ENCODE results near the gene CEP70. TPM values are rescaled to one million over a fixed set of nuclear protein-coding genes. Genes with fewer than 3 reads are reported as not detected.
"Not testable (repeated sequence)": the region's sequence is repeated elsewhere in the genome, so short reads cannot be mapped to it uniquely, and the experiment has no call there.

The CEP70 gene, protein sequence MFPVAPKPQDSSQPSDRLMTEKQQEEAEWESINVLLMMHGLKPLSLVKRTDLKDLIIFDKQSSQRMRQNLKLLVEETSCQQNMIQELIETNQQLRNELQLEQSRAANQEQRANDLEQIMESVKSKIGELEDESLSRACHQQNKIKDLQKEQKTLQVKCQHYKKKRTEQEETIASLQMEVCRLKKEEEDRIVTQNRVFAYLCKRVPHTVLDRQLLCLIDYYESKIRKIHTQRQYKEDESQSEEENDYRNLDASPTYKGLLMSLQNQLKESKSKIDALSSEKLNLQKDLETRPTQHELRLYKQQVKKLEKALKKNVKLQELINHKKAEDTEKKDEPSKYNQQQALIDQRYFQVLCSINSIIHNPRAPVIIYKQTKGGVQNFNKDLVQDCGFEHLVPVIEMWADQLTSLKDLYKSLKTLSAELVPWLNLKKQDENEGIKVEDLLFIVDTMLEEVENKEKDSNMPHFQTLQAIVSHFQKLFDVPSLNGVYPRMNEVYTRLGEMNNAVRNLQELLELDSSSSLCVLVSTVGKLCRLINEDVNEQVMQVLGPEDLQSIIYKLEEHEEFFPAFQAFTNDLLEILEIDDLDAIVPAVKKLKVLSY
- total RNA-seq: 7.6 and 13.9 TPM in 2 replicates

DNA sequence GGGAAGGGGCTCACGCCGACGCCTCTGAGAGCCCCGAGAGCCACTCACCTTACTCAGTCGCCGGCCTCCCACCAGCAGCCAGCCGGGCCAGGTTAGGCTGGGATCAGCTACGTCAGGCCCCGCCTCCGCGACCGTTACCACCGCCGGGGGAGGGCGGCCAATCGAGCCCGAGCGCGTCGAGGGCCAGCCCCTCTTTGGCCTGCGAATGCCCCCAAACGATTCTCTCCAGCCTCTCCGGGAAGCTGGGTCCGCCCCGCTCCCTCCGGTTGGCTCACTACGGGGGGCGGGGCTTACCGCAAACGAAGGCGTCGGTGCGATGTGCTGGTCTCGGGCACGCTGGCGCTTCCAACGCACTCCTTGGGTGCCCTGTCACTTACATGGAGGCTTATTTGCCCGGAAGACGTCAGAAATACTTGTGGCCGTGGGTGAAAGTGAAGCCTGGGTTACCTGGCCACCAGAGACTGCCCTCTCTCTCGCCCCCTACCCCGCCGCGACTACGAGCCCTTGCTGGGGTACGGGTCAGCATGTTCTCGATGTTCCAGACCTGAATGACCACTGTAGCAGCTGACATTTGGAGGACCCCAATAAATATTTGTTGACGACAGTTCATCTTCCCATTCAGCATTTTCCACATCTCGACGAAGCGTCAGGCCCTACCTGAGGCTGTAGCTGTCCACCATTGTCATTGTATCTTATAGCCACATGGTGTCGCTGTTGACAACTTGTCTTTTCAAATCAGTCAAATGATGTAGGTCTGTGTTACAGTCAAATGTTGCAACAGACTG is at the start of gene CEP70:
CEP70 (minus strand) TSS at position 111 of the 785 bp plus-strand sequence. CDS start 21,333 bp downstream, outside the sequence.
- peak; percentile 94 to 97 for DNase-seq (ENCODE audit: low read depth in 2 of 2)

DNA sequence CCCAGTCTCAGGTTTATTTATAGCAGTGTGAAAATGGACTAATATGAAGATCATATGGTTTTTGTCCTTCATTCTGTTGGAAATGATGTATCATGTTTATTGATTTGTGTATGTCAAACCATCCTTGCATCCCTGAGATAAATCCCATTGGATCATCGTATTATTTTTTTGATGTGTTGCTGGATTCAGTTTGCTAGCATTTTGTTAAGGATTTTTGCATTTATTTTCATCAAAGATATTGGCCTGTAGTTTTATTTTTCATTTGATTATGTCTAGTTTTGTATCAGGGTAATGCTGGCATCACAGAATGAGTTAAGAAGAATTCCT is 48.8 kb upstream of the CEP70 start:
- DNase-seq (ENCODE audit: low read depth in 2 of 2): no peak

DNA sequence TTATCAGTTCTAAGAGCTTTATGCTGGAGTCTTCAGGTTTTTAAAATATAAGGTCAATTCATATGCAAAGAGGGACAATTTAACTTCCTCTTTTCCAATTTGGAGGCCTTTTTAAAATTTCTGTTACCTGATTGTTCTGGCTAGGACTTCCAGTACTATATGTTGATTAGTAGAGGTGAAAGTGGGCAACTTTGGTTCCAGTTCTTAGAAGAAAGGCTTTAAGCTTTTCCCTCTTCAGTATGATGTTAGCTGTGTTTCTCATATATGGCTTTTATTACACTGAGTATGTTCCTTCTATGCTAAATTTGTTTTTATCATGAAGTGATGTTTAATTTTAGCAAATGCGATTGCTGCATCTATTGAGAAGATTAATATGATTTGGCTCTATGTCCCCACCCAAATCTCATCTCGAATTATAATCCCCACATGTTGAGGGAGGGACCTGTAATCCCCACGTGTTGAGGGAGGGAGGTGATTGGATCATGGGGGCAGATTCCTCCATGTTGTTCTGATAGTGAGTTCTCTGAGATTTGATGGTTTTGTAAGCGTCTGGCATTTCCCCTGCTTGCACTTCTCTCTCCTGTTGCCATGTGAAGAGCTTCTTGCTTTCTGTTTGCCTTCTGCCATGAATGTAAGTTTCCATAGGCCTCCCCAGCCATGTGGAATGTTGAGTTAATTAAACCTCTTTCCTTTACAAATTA is 48.3 kb upstream of the CEP70 start:
- DNase-seq (ENCODE audit: low read depth in 2 of 2): no peak

DNA sequence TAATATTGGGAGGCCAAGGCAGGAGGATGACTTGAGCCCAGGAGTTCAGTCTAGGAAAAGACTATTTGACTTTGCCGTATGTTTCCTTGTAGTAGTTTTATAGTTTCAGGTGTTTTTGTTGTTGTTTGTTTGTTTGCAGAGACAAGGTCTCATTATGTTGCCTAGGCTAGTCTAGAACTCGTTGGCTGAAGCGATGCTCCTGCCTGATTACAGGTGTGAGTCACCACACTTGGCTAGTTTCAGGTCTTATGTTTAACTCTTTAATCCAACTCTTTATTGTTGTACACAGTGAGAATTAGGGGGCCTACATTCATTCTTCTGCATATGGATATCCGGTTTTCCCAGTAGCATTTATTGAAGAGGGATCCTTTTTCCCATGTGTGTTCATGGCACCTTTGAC is 46.5 kb upstream of the CEP70 start:
- DNase-seq (ENCODE audit: low read depth in 2 of 2): no peak

DNA sequence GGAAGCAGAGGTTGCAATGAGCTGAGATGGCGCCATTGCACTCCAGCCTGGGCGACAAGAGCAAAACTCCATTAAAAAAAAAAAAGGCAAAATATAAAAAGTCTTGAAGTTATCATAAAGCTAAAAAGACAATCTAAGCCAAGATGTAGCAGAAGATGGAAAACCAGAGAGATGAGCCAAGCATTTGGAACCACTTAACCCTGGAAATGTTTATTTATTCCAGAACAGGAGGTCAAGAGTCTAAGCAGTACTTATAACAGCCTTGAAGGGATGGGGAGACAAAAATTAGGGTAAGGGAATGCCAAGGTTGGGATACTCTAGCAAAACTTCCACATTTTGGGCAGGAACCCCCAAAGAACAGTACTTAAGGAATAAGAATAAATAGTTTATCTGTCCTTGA is 44.6 kb upstream of the CEP70 start:
- no peak for DNase-seq (ENCODE audit: low read depth in 2 of 2)

DNA sequence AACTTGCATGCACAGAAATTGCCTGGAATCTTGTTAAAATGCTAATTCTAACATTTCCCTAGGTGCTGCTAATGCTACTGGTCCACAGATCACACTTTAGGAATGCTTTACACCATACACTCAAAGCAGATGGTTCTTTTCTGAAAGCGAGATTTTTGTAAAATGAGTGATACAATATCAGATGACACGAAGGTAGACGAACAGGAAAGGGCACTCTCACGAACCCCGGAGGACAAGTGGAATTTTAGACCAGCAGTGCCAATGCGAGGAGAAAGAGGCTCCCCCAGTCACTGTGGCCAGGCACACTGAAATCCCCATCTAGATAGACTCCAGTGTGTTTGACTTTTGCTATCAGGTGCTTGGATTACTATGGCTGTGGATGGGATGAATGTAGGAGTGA is 35.5 kb upstream of the CEP70 start:
- DNase-seq (ENCODE audit: low read depth in 2 of 2): no peak

DNA sequence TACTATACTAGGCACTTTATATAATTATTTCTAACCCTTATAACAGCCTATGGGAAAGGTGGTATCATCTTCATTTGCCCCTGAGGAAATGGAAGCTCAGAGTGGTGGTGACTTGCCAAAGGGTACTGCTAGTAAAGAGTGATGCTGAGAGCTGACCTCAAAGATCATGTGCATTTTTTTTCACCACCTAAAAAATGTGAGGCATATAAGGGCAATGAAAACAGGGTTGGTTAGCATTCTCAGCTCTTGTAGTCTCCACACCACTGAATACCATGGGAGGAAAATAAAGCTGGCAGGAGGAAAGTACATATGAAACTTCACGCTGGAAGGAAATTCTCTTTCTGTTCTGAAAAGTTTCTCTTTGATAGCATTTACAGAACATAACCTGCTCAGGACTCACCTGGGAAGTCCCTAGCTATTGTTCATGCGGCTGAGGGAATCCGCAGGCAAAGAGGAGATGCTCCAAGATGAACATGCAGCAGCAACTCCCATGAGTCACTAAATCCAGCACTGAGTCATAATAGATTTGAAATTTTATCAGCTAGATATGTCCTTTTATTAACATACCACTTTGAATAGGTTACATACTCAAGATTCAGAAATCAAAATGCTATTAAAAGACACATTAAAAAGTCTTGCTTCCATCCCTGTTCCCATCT is 31.8 kb upstream of the CEP70 start:
- DNase-seq (ENCODE audit: low read depth in 2 of 2): peak in 1 of 2 donors; percentile 48

DNA sequence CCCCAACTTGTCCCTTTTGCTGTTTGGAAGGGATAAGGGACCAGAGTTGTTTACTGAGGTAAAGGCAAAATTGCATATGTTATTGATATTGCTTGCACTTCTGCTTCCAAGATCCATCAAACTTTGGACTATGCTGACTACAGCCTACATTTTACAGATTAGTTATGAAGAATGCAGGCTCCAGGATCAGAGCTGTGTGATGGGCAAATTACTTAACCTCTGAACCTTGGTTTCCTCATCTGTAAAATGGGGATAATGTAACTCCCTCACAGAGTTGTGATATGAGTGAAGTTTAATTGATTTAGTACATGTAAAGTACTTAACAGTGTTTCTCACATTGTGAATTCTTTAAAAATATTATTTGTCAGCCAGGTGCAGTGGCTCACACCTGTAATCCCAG is 30.5 kb upstream of the CEP70 start:
- no peak for DNase-seq (ENCODE audit: low read depth in 2 of 2)

DNA sequence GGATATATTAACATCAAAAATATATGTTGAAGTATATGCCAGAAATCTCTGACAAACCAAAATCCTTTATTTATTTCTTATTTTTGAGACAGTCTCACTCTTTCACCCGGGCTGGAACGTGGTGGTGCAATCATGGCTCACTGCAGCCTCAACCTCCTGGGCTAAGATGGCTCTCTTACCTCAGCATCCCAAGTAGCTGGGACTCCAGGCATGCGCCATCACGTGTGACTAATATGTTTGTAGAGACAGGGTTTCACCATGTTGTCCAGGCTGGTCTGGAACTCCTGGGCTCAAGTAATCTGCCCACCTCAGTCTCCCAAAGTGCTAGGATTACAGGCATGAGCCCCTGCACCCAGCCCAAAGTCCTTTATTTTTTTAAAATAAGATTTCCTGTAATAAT is 26.4 kb upstream of the CEP70 start:
- no peak for DNase-seq (ENCODE audit: low read depth in 2 of 2)

DNA sequence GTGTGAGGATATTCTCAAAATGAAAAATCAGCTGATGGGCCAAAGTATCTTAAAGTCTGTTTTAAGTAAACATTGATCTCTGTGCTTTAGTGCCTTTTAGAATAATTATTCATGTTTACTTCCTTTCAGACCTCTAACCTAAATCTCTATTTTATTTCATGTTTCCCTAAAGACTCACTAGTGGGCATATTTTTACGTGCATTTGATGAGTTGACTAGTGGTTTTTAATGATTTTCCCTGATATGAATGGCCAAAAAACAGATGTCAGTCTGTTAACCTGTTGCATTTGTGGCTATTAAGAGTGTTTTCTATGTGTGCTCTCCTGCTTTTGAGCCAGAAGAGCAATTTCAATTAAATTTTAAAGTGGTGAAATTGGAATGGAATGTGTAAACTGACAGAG is 21.4 kb upstream of the CEP70 start:
- no peak for DNase-seq (ENCODE audit: low read depth in 2 of 2)

DNA sequence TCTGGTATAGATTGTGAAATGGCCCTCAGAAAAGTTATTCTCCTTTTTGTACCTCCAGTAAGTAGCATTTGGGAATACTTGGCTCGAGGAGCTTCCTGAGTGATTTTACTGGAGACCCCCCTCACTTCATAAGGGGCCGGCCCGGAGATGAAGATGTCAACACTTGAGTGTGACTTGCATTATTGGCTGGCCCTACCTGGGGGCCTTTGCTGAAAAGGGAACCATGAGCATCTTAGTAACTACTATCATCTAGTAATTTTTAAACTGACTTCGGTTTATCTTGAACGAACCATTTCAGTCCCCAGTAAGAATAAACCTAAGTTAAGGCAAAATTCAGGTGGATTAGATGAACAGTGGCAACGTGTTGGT is 15.8 kb upstream of the CEP70 start:
- DNase-seq (ENCODE audit: low read depth in 2 of 2): no peak

DNA sequence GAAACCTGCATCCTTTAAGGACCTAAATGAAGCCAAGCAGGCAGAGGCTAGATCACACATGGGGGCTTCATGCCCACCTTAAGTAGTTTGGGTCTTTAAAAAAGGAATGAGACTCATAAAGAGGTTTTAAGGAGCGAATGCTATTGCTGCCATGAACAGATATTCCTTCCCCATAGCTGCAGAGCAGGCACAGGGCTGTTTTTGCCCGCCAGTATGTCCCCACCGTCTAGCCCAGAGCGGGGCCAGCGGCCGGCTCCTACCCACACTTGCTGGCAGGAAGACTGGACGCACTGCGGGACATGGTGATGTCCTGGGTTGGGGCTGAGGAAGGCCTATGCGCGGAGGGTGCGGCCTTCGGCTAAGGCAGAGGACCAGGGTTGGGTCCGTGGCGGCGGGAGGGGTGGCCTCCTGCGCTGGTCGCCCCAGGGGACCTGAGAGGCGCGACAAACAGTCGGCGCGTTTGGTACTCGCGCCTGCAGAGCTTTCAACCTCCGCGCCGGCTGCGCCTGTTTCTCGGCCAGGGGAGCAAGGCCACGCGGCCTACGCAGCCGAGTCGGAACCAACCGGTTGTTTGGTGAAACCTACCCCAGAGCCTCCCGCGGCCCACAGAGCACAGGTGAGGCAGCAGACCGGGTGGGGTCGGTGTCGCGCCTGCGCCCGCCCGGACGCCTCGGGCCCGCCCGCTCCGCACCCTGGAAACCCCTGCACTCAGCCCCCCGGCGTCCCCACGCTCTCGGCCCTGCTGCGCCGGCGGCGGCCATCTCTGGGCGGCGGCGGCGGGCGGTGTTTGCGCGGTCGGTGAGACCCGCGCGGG is 14.5 kb upstream of the CEP70 start, which contains the start of gene FAIM:
FAIM (plus strand) TSS at position 450 of the 814 bp plus-strand sequence. CDS start 10,956 bp downstream, outside the sequence.
- DNase-seq (ENCODE audit: low read depth in 2 of 2): peak; percentile 67 to 78

DNA sequence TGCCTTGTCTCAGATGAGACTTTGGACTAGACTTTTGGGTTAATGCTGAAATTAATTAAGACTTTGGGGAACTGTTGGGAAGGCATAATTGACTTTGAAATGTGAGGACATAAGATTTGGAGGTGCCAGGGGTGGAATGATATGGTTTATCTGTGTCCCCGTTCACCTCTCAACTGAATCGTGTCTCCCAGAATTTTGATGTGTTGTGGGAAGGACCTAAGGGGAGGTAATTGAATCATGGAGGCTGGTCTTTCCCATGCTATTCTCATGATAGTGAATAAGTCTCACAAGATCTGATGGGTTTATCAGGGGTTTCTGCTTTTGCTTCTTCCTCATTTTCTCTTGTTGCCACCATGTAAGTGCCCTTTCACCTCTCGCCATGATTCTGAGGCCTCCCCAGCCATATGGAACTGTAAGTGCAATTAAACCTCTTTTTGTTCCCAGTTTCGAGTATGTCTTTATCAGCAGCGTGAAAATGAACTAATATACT is 10.1 kb upstream of the CEP70 start:
- not testable (repeated sequence) for DNase-seq (ENCODE audit: low read depth in 2 of 2)

DNA sequence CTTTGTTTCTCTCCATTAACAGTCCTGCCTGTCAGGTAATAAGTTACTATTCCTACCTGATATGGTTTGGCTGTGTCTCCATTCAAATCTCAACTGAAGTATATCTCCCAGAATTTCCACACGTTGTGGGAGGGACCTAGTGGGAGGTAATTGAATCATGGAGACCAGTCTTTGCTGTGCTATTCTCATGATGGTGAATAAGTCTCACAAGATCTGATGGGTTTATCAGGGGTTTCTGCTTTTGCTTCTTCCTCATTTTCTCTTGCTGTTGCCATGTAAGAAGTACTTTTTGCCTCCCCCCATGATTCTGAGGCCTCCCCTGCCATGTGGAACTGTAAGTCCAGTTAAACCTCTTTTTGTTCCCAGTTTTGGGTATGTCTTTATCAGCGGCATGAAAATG is 7.6 kb upstream of the CEP70 start:
- DNase-seq (ENCODE audit: low read depth in 2 of 2): not testable (repeated sequence)

DNA sequence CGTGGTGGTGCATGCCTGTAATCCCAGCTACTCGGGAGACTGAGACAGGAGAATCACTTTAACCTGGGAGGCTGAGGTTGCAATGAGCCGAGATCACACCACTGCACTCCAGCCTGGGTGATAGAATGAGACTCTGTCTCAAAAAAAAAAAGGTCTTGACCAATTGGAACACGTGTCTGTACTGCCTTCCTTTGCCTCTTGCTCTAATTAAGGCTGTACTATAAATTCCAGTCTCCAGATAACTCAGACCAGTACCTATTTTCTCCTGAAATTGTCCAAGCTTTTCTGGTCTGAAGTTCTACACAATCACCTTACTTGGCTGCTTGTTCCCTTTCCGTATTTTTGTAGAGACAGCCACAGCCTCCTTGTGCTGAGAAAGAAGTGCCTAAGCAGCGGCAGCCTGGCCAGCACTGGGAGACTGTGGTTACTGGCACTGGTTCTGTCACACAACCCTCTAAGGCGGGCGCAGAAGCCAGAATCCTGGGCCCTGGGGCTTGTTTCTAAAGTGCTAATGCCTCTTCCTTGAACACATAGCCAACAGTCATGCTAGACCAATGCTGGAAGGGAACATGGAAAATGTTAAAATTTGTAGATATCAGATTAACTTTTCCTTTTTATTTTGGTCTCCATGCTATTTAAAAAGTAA is 6.2 kb upstream of the CEP70 start:
- DNase-seq (ENCODE audit: low read depth in 2 of 2): no peak

DNA sequence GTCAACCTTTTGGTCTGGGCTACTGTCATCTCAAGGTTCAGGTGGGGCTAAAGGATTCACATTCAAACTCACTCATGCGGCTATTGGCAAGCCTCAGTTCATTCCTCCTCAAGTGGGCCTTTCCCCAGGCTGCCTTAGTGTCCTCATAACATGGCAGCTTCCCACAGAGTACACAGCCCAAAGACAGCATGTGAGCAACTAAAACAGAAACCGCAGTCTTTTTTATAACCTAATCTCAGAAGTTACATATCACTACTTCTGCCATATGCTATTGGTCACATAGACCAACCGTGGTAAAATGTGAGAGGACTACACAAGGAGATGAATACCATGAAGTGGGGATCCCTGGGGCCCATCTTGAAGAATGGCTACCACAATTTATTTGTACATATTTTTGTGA is 4.5 kb upstream of the CEP70 start:
- no peak for DNase-seq (ENCODE audit: low read depth in 2 of 2)

DNA sequence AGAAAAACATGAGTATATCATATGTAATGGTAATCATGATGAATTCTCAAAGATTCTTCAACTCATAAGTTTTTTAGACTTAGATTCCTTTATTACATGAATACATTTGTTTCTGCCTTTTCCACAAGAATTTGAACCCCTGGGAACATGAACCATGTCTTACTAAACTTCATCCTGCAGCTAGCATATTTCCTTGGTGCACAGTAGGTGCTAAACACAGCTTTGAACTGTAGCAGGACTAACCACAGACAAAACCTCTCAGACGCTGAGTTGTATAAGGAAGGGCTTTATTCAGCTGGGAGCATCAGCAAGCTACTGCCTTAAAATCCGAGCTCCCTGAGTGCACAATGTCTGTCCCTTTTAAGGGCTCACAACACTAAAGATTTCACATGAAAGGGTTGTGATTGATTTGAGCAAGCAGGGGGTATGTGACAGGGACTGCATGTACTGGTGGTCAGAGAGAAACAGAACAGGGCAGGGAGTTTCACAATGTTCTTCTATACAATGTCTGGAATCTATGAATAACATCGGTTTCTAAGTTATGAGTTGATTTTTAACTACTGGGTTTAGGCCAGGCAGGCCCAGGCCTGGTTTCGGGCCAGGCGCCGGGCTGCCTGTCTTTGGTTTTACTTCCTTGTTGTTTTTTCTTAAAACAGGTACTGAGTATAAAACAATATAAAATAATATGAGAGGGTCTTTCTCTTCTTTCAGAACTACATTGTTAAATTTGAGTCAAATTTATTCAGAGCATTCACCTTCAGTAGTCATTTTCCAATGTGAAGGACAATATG is 3.3 kb upstream of the CEP70 start:
- not testable (repeated sequence) for DNase-seq (ENCODE audit: low read depth in 2 of 2)

DNA sequence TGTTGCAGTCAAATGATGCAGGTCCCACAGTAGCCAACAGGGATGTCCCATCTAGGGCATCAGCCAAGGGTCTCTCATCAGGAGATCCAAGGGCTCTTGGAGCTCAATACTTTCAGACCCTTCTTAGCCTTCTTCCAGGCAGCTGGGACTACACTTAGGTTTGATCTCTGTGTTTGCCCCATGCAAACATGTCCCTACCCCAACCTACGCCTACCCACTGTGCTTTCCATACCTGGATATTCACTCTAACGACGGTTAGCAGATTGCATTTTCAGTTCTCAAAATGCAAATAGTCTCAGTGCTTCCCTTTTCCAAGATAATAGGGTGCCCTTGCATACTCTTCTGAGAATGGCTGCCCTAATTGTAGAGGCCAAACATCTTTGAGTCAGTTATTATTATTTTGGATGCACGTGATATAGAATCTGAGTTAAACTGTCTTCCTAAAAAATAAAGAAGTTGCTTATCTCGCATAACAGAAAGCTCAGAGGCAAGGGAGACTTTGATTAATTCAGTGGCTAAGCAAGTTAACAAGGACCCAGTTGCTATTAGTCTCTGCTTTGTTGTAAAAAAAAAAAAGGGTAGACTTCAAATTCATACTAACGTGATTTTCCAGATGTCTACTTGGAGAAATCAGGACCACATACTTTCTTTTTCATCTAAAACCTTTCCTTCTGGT is 1.0 kb upstream of the CEP70 start:
- no peak for DNase-seq (ENCODE audit: low read depth in 2 of 2)

All from lung microvascular endothelial cell (primary cell).